Measurements from ENCODE around the gene JAKMIP2. TPM values are rescaled to one million over a fixed set of nuclear protein-coding genes. Genes with fewer than 3 reads are reported as not detected.

The JAKMIP2 gene
- polyA plus RNA-seq, 1 of the 3 experiments (the other 2 are of a cell fraction) = 2.1 TPM

- POLR2A ChIA-PET = no interaction called here
- no peaks in the 10 kb centered on the region for H3K9me3 ChIP-seq
- H3K4me2 ChIP-seq = no peak overlapping the region
- CTCF ChIA-PET = interaction anchor here (1.3 to 6.0 kb wide), 4 partner anchors 13 to 192 kb away, joined by 3 to 76 read pairs (median 14); no protein-coding TSS in a partner anchor
- TF ChIP-seq, protein P1, sequence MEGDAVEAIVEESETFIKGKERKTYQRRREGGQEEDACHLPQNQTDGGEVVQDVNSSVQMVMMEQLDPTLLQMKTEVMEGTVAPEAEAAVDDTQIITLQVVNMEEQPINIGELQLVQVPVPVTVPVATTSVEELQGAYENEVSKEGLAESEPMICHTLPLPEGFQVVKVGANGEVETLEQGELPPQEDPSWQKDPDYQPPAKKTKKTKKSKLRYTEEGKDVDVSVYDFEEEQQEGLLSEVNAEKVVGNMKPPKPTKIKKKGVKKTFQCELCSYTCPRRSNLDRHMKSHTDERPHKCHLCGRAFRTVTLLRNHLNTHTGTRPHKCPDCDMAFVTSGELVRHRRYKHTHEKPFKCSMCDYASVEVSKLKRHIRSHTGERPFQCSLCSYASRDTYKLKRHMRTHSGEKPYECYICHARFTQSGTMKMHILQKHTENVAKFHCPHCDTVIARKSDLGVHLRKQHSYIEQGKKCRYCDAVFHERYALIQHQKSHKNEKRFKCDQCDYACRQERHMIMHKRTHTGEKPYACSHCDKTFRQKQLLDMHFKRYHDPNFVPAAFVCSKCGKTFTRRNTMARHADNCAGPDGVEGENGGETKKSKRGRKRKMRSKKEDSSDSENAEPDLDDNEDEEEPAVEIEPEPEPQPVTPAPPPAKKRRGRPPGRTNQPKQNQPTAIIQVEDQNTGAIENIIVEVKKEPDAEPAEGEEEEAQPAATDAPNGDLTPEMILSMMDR (IDR thresholded peaks at IDR 0.05) = no peak
- TF ChIP-seq NRF1 (IDR thresholded peaks at IDR 0.05; ENCODE audit: low read depth, low read length) (no peak), FOXJ3 (CRISPR knock-in tag; IDR thresholded peaks at IDR 0.05) (no peak), EP300 (IDR thresholded peaks at IDR 0.05; ENCODE audit: borderline replicate concordance in 1 of 2, low read depth in 1 of 2, low read length in 1 of 2) (no peak)
- TF ChIP-seq, protein P2, sequence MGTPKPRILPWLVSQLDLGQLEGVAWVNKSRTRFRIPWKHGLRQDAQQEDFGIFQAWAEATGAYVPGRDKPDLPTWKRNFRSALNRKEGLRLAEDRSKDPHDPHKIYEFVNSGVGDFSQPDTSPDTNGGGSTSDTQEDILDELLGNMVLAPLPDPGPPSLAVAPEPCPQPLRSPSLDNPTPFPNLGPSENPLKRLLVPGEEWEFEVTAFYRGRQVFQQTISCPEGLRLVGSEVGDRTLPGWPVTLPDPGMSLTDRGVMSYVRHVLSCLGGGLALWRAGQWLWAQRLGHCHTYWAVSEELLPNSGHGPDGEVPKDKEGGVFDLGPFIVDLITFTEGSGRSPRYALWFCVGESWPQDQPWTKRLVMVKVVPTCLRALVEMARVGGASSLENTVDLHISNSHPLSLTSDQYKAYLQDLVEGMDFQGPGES (IDR thresholded peaks at IDR 0.05; ENCODE audit: low read depth, low read length) = no peak
- H3K4me3 ChIP-seq (ENCODE audit: low read depth in 2 of 2, low read length in 1 of 2) = no peak overlapping the region
- H3K9me2 ChIP-seq = no peaks in the 10 kb centered on the region
- no peak overlapping the region for H3K27ac ChIP-seq (ENCODE audit: low read depth in 2 of 2, low read length in 1 of 2)
- no peaks in the 10 kb centered on the region for H3K36me3 ChIP-seq (replicated peaks in 1 of 2; ENCODE audit: control insufficient read depth in 1 of 2, insufficient read depth in 2 of 2, low read length in 1 of 2)
- H3K4me1 ChIP-seq (ENCODE audit: control insufficient read depth in 1 of 2, insufficient read depth in 2 of 2, low read depth in 1 of 2, low read length in 1 of 2) = 0 out of 4 replicates have a peak, but pooled peaks cover 0 to 6% of the 10 kb centered on the region in 2 experiments
- no peaks in the 10 kb centered on the region for H3F3A ChIP-seq (replicated peaks; ENCODE audit: insufficient read depth)
- H3K9ac ChIP-seq = no peak overlapping the region
- no peaks in the 10 kb centered on the region for H4K20me1 ChIP-seq (ENCODE audit: insufficient read depth)
- no peak overlapping the region for H2AFZ ChIP-seq (ENCODE audit: low read depth)
- H3K79me2 ChIP-seq (ENCODE audit: insufficient read depth) = no peaks in the 10 kb centered on the region
- H3K27me3 ChIP-seq (ENCODE audit: insufficient read depth) = no peaks in the 10 kb centered on the region
- 82% methylated on average over 2 of the region's 2 CpGs for WGBS (ENCODE audit: low lambda C conversion rate)
- no peak for DNase-seq
These were observed 221.1 kb downstream of the JAKMIP2 start for GRCh38 chr5:147561435-147561834.

DNA sequence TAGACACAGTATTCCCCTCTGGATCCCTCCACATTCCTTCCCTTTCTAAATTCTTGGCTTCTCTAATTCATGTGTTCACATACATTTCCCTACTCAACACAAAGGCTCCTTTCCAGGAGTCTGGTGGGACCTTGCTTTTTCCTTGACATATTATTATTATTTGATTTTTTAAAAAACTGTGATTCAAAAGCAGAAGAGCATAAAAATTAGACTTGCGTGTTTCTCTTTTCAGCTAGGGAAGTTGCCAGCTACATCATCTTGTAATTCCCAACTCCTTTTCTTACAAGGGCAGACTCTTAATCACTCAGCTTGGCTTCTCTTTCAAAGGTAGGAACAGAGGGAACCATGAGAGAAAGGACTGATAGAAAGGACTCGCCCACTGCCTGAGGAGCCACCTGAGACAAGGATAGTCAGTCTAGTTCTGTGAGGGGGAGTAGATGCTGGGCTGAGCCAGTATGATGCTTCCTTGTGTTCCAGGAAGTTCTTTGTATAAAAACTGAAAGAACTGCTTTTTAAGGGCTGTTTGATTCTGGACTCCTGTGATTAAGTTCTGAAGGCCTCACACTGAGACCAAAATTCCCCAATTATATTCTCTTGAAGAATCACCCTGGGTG lies 221.7 kb downstream of the JAKMIP2 start:
- H3K79me2 ChIP-seq (ENCODE audit: insufficient read depth) = no peaks in the 10 kb centered on the region
- no peak overlapping the region for H2AFZ ChIP-seq (ENCODE audit: low read depth)
- no peak overlapping the region for H3K4me2 ChIP-seq
- H3K4me3 ChIP-seq (ENCODE audit: low read depth in 2 of 2, low read length in 1 of 2) = no peak overlapping the region
- no peaks in the 10 kb centered on the region for H3K9me3 ChIP-seq
- ChIA-PET CTCF (interaction anchor here (0.7 to 6.0 kb wide), 8 partner anchors 9 to 191 kb away, joined by 3 to 76 read pairs (median 10); partner anchors contain the start of gene DPYSL3), POLR2A (no interaction called here)
- no peak overlapping the region for H3K9ac ChIP-seq
- H3K27me3 ChIP-seq (ENCODE audit: insufficient read depth) = no peaks in the 10 kb centered on the region
- H3K27ac ChIP-seq (ENCODE audit: low read depth in 2 of 2, low read length in 1 of 2) = no peak overlapping the region
- 95% methylated on average over 2 of the region's 2 CpGs for WGBS (ENCODE audit: low lambda C conversion rate)
- no peaks in the 10 kb centered on the region for H4K20me1 ChIP-seq (ENCODE audit: insufficient read depth)
- no peaks in the 10 kb centered on the region for H3F3A ChIP-seq (replicated peaks; ENCODE audit: insufficient read depth)
- H3K36me3 ChIP-seq (replicated peaks in 1 of 2; ENCODE audit: control insufficient read depth in 1 of 2, insufficient read depth in 2 of 2, low read length in 1 of 2) = no peaks in the 10 kb centered on the region
- TF ChIP-seq GATA2 (CRISPR knock-in tag; IDR thresholded peaks at IDR 0.05) (no peak), EZH2phosphoT487 (IDR thresholded peaks at IDR 0.05; ENCODE audit: borderline replicate concordance, low read depth) (no peak), RFX5 (IDR thresholded peaks at IDR 0.05; ENCODE audit: low read length) (no peak), YY1 (IDR thresholded peaks at IDR 0.05; ENCODE audit: low read depth) (no peak), SIN3A (IDR thresholded peaks at IDR 0.05; ENCODE audit: borderline replicate concordance, low read depth, low read length) (no peak), RCOR1 (IDR thresholded peaks at IDR 0.05; ENCODE audit: low read length) (no peak), JUND (IDR thresholded peaks at IDR 0.05) (no peak), FOXM1 (IDR thresholded peaks at IDR 0.05; ENCODE audit: low read depth) (no peak), EP300 (IDR thresholded peaks at IDR 0.05; ENCODE audit: borderline replicate concordance in 1 of 2, low read depth in 1 of 2, low read length in 1 of 2) (no peak), ELF1 (IDR thresholded peaks at IDR 0.05) (no peak), POLR2AphosphoS5 (IDR thresholded peaks at IDR 0.05; ENCODE audit: low read depth, low read length) (no peak)
- TF ChIP-seq, protein P3, sequence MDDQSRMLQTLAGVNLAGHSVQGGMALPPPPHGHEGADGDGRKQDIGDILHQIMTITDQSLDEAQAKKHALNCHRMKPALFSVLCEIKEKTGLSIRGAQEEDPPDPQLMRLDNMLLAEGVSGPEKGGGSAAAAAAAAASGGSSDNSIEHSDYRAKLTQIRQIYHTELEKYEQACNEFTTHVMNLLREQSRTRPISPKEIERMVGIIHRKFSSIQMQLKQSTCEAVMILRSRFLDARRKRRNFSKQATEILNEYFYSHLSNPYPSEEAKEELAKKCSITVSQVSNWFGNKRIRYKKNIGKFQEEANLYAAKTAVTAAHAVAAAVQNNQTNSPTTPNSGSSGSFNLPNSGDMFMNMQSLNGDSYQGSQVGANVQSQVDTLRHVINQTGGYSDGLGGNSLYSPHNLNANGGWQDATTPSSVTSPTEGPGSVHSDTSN (IDR thresholded peaks at IDR 0.05) = no peak
- TF ChIP-seq, protein P2 (IDR thresholded peaks at IDR 0.05; ENCODE audit: low read depth, low read length) = no peak
- H3K9me2 ChIP-seq = no peaks in the 10 kb centered on the region
- H3K4me1 ChIP-seq (ENCODE audit: control insufficient read depth in 1 of 2, insufficient read depth in 2 of 2, low read depth in 1 of 2, low read length in 1 of 2) = 0 out of 4 replicates have a peak, but pooled peaks cover 0 to 6% of the 10 kb centered on the region in 2 experiments
- no peak for DNase-seq
